NCI-H2029 (cell line): Measurements from ENCODE around the gene DBR1.
"Not testable (repeated sequence)": the region's sequence is repeated elsewhere in the genome, so short reads cannot be mapped to it uniquely, and the experiment has no call there.

Experiments used
- DNase-seq: peaks from one replicate; lab custom pipeline; 2025; lab: John Stamatoyannopoulos, UW

Gene DBR1

DNA sequence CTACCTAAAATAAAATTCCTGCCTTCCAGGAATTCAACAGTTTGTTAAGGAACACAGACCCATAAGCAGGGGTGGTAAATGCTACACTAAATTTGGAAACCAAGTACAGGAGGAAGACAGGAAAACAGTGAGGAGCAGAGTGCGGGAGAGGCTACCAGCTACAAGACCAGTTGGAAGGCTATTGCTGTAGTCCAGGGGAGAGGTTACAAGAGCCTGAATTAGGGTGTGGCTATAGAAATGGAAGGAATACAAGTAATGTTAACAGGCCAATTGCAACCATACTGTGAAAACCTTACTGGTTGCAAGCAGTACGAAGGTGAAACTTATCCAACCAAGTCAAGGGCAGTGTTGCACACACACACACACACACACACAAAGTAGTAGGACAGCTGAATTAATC, 11.5 kb upstream of the DBR1 start:
- no peak for DNase-seq

DNA sequence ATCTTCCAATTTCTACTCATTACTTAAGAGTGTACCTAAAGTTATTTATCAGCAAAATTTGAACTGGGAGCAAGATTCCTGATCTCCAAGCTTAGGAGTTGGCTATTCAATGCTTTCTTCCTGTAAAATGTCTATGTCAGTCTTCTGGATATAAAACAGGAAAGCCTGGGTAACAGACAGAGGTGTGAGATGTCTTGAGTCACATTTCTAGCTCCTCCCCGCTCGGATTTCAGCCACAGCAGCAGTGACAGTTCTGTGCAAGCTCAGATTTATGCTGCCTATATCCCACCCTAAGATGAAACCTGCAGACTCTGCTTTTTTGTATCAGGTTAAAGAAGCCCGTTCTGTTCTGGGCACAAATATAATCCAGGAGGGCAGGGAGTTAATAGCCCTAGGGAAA, 10.3 kb upstream of the DBR1 start:
- DNase-seq = no peak

DNA sequence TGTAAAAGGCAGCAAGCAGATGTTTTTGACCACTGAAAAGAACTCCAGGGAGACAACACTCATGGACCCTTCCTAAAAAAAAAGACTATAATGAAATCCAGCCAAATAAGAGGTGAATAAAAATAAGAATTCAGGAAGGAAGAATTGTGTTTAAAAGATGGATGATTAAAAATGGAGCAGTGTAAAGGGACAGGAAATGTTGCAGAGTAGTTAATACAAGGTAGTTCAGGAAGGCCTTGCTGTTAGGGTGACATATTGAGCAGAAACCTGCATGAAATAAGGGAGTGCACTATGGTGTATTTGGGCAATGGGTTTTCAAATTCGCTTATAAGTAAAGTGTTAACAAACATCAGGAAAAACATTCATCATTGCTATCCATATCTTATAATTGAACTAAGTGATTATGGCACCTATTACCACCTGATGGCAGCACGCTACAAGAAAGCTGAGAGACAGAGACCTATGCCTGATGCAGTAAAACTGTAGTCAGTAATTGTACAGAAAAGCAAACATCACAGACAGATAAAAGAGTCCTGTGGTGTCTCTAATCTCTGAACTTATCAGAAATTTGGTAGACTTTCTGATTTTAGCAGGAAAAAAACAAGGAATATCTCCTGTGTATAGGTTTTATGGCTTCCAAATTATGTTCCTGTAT, 5.8 kb upstream of the DBR1 start:
- DNase-seq = peak; percentile 15

DNA sequence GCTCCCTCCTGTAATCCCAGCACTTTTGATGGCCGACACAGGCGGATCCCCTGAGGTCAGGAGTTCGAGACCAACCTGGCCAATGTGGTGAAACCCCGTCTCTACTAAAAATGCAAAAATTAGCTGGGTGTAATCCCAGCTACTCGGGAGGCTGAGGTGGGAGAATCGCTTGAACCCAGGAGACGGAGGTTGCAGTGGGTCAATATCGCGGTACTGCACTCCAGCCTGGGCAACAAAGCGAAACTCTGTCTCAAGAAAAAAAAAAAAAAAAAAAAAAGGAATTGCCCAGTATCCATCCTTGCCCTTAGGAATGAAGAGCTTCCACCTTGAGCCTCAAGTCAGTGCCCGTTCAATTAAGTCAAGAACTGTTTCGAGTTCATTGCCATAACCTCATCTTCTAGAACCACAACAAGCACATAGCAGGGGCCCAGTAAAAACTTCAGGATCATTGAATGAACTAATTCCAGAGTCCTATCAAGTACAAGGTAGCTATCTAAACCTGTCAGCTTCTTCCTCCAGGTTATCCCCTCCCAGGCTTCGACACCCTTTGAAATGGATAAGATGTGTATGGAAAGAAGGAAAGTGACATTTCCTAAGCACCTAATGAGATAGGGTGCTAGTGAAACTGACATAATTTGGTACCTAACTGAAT, 826 bp downstream of the DBR1 start:
- DNase-seq = no peak

DNA sequence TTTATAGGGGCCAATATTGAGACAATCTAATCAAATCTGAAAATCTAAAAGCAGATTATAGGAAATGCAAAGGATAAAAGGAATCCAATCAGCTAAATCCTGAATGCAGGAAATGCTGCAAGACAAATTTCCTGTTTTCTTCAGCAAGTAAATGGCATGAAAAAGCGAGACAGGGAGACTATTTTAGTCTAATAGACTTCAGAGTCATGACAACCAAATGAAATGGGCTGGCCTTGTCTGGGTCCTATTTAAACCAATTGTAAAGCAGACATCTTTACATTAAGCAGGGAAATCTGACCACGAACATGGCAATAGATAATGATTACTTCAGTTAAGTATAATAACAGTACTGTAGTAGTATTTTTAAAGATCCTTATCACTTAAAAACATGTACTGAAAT, 2.1 kb downstream of the DBR1 start:
- no peak for DNase-seq

DNA sequence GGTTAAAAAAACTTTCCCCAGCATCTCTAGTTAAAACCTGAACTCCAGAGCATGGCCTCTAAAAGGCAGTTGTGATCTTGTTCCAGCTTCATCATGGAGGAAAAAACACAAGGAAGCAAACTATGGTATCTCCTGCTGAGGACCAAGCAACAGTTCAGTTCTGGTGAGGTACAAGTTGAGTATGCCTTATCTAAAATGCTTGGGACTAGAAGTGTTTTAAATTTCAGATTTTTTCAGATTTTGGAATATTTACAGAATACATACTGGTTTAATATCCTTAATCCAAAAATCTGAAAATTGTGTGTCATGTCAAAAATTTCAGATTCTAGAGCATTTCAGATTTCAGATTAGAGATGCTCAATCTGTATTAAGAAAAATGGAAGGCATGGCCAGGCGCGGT, 9.7 kb downstream of the DBR1 start:
- DNase-seq = no peak

DNA sequence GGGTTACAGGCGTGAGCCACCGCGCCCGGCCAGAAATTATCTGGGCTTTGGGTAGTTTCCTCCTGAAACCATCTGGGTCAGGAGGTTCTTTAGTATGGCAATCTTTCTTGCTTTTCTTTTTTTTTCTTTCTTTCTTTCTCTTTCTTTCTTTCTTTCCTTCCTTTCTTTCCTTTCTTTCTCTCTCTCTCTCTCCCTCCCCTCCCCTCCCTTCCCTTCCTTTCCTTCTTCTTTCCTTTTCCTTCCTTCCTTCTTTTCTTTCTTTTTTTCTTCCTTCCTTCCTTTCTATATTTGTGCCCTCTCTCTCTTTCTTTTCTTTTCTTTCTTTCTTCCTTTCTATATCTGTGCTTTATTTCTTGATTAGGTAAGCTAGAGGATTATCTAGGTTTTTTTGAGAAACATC, 17.0 kb downstream of the DBR1 start:
- no peak for DNase-seq

DNA sequence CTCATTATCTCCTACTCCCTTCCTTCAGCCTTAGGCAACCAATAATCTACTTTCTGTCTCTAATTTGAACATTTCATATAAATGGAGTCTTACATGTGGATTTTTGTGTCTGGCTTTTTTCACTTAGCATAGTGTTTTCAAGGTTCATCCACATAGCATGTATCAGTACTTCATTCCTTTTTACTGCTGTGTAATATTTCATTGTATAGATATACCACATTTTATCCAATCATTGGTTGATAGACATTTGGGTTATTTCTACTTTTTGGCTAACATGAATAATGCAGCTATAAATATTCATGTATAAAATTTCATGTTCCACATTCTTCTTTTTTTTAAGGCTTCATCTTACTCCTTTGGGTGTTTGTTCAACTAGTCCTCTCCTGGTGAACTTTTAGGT, 20.2 kb downstream of the DBR1 start:
- DNase-seq = no peak

DNA sequence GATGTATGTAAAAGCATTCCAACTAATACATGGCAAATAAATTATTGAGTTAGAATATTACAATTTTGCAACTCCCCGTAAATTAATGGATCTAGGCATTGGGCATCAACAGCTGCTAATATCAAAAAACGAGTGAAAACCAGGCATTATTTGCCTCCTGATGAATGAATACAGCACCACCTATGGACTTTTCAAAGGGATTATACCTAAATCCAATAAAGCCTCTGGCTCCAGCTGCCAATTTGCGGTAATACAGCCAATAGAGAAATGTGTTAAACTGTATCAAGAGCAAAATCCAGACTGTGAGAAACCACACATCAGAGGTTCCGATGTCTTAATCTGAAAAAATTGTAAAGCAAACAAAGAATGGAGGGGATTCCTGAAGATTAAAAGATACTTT, 26.2 kb downstream of the DBR1 start:
- DNase-seq = no peak

DNA sequence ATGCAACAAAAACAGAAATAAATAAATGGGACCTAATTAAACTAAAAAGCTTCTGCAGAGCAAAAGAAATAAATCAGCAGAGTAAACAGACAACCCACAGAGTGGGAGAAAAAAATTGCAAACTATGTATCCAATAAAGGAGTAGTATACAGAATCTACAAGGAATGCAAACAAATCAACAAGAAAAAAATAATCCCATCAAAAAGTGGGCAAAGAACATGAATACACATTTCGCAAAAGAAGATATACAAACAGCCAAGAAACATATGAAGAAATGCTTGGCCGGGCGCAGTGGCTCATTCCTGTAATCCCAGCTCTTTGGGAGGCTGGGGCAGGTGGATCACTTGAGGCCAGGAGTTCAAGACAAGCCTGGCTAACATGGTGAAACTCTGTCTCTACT, 32.5 kb downstream of the DBR1 start:
- not testable (repeated sequence) for DNase-seq

DNA sequence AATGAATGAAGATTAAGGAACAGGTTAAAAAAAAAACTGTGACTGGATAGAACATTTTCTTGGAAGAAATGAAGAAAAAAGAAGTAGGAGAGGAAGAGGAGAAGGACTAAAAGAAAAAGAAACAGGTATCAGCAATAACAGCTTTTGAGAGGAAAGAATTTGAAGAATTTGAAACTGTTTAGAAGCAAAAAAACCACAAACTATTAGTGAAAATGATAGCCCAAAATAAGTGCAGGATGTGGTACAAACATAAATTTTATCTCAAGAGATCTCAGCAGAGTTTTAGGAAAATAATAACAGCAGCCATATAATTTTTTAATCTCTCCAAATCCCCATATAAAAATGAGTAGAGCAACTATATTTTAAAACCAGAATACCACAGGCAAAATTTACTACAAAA, 33.8 kb downstream of the DBR1 start:
- DNase-seq = no peak

DNA sequence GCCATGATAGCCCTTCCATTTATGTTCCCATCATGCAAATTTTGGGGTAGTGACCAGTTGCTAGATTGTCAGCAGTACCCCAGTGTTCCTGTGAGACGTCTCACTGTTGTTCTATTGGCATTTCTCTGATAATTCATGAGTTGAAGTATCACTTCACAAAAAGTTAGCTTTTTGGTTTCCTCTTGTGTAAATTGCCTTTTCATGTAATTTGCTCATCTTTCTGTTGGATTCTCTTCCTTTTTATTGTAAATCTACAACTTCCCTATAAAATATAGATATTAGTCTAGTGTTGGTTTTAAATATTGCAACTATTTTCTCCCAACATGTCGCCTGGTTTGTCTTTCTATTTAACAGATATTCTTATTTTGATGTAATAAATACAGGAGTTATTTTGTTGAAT, 35.0 kb downstream of the DBR1 start:
- DNase-seq = no peak

DNA sequence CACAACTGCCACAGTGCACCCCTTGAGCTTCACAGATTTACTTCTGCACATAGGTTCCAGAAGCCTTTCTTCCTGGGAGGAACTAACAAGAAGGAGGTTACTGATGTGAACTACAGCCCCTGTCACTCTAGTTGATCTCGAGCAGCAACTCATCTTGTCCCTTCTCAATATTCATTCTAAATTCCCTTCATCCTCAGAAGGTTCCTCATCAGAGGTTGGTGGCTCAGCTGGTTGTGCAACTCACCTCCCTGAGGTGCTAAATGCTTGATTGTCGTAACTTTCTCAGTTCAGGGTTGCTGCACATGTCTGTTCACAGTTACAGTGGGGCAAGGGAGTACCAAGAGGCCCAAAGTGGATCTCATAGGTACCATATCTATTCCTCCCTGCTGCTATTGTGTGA, 36.9 kb downstream of the DBR1 start:
- no peak for DNase-seq

DNA sequence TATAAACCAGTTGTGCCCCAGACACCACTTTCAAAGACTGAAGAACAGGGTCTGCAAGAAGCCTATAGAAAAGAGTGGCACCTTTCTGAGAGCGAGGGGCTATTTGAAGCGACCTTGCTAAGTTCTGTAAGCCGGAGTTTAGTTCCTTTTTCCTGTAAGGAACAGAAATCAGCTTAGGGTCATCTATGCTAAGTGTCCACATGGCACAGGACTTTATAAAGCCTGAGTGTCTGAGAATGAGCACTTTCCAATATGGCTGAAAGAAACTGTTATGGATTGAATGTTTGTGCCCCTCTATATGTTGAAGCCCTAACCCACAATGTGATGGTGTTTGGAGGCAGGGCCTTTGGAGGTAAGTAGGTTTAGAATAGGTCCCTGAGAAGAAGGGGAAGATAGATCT, 38.5 kb downstream of the DBR1 start:
- no peak for DNase-seq

DNA sequence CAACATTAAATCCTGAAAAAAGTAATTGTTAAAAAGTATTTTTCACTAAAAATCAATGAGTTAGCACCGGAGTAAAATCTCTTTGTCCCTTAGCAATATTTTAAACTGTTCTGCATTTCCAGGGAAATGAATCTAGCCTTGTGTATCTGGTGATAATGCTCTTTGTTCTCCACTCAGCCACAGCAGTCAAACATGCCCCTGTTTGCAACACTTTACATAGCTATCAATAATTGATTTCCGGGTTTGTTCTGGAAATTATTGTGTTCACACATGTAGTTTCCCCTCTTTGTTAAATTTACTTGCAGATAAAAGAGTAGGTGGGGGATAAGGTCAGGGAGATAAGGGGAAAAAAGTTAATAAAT, 38.9 kb downstream of the DBR1 start:
- no peak for DNase-seq

DNA sequence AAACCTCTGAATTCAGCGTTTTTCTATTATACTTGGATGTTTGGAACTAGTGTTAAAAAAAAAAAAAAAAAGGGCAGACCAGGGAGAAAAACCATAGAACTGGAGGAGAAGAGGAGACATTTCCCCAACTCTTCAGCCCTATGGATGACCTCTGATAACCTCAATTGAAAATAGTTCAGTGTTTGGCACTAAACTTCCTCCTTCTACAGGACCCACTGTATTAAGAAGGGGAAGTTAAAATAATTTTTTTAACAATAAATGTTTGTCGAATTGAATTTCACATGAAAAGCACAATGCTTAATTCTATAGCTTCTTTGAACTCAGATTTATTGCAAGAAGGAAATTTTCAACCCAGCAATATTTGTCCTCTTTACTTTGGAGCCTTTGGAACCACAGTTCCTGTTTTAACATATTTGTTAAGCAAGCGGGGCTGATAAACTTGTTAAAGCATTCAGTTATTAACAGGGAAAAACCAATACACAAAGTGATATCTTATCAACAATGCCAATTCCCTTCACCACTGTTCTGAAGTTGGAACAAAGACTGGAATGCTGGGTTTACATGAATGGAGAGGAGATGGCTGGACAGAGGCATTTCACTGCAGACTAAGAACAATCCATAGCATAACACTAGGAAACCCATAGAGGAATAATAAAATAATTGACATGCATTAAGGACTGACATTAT, 39.4 kb downstream of the DBR1 start:
- no peak for DNase-seq

DNA sequence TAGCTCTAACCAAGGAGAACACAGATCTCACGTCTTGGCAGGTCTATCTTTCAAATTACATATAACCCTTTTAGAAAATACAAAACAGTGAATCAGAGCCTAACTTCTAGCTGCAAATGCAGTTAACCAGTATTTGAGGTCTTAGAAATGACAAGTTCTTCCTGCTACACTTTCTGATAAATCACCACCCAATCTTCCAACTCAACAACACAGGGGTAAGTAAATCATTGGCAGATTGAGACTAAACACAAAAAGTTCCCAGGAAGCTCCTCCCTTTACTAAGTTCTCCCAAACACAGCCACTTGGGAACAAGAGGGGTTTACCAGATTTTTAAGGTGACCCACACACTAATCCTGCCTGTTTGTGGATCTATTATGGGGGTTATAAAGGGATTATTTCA, 42.5 kb downstream of the DBR1 start, which contains the start of gene A4GNT:
Gene A4GNT, minus strand, starts transcription at position 152 of the 400 bp plus-strand sequence. CDS start 1,134 bp downstream, outside the sequence.
- DNase-seq = no peak

DNA sequence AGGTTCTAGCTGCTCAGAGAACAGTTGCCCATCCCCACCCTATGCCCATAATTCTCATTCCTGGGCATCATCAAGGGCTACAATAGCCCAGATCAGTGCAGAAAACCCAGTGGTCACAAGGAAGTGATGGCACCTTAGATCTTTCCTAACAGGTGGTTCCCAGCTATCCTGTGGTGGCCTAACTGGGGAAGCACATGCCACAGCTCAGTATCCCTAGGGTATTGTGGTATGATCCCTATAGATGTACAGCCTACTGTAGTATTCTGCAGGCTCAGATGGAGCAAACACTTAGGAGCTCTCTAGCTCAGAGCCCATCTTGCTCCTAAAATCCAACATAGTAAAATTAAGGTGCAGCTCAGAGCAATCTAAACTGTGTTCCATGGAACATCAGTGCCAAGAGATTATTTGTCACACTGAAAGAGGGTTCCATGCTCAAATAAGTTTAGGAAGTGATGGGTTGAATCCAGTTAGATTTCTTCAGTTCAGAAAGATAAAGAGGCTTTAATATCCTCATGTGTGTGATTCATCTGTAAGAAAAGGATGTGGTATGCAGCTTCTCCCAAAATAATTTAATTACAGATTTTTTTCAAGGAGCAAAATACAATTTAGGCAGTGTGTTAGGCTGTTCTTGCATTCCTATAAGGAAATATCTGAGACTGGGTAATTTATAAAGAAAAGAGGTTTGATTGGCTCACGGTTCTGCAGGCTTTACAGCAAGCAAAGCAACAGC, 46.9 kb downstream of the DBR1 start:
- DNase-seq = no peak

DNA sequence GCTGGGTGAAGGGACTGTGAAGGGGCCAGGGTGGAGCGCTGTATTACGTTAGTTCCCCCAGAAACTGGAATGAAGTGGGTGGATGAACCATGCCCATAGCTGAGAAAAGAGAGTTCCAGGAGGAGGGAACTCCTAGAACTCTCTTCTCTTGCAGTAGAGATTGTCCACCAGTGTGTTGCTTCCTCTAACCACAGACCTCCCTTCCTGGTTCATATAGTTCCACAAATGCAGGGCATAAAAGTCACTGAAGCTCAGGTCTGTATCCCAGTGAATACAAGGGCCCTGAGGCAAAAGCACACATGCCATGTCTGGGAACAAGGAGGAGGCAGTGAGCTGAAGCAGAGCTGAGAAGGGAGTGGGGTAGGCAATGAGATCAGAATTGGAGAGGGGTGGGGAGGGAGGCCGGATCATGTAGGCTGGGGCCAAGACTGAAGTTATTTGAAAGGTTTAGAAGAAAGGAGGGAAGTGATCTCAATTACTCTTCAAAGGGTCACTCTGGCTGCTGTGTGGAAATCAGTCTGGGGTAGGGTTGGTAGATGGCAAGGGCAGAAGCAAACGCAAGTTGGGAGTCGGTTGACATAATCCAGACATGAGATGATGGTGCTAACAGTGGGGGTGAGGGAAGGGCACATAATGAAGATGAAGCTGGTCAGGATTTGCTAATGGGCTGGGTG, 49.0 kb downstream of the DBR1 start:
- no peak for DNase-seq

DNA sequence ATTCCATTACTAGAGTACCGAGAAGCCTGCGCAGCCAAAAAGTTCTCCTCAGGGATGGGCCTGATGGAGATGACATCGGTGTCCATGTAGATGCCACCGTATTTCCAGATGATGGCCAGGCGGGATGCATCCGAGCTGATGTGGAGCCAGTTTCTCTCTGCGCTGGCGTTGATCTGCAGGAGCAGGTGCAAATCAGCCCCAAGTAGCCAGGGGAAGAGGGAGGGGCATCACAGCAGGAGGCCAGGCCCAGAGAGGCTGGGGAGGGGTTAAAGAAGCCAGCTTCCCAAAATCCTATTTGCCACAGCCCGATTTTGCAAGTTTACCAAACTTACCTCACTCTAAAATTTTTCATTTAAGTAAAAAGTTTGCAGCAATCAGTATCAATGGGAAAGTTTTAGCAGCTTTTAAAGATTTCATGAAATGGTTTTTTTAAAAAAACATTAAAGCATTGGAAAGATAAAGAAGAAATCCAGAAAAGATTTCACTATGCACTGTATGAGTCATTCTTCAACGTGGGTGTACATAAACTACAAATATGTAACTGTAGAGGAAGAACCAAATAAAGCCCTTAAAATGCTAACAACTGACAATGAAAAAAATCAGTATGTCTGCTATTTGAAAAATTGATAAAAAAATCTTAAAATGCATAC, 49.9 kb downstream of the DBR1 start:
- DNase-seq = no peak

DNA sequence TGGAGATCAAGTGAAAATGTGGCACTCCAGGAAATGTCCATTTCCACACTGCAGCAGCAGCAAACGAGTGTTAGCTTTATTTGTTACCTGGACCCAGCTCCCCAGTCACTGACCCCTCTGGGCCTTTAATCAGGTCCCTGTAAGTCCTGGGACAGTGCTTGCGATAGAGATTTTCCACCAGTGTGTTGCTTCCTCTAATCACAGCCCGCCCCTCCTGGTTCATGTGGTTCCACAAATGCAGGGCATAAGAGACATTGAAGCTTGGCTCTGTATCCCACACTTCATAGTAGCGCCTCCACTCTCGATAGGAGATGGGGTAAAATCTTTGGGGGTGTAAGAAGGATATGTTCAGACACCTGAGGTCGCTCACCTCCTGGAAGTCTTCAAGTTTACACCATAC, 50.5 kb downstream of the DBR1 start:
- no peak for DNase-seq

DNA sequence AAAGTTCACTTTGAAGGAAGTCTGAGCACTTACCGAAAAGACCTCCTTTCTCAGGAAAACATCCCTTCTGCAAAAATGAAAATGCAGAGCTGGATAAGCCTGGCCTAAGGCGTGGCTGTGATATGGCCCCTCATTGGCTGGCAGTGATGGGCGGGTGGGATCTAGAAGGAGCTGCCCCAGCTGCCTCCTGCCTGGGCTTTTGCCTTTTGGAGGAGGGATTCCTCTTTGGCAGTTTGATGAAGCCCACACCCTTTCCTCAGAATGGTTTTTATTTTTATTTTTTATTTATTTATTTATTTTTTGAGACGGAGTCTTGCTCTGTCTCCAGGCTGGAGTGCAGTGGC, 55.3 kb downstream of the DBR1 start:
- DNase-seq = no peak
